IPS-15b (cell line): ENCODE measurements around the gene ARMH1.
"Not testable (repeated sequence)": the region's sequence is repeated elsewhere in the genome, so short reads cannot be mapped to it uniquely, and the experiment has no call there.

Source experiments
- H3K27me3 ChIP-seq: one replicate; pipeline ENCODE4 v1.6.1; 2013; ENCODE audit warnings: low read length; ENCODE audit not compliant: control insufficient read depth, insufficient read depth
- H3K36me3 ChIP-seq: one replicate; pipeline ENCODE4 v1.6.1; 2013; ENCODE audit warnings: low read length; ENCODE audit not compliant: control insufficient read depth, insufficient read depth
- H3K4me1 ChIP-seq: one replicate; pipeline ENCODE4 v1.6.1; 2013; ENCODE audit warnings: mild to moderate bottlenecking, low read length; ENCODE audit not compliant: control insufficient read depth, insufficient read depth
- H3K4me3 ChIP-seq: one replicate; pipeline ENCODE4 v1.5.1; 2013; ENCODE audit warnings: low read depth, low read length
- H3K9ac ChIP-seq: one replicate; pipeline ENCODE4 v1.6.1; 2013; ENCODE audit warnings: low read depth, mild to moderate bottlenecking, low read length
- H3K9me3 ChIP-seq: one replicate; pipeline ENCODE4 v1.6.1; 2013; ENCODE audit warnings: mild to moderate bottlenecking, low read length; ENCODE audit not compliant: control insufficient read depth, insufficient read depth

ARMH1 gene

DNA sequence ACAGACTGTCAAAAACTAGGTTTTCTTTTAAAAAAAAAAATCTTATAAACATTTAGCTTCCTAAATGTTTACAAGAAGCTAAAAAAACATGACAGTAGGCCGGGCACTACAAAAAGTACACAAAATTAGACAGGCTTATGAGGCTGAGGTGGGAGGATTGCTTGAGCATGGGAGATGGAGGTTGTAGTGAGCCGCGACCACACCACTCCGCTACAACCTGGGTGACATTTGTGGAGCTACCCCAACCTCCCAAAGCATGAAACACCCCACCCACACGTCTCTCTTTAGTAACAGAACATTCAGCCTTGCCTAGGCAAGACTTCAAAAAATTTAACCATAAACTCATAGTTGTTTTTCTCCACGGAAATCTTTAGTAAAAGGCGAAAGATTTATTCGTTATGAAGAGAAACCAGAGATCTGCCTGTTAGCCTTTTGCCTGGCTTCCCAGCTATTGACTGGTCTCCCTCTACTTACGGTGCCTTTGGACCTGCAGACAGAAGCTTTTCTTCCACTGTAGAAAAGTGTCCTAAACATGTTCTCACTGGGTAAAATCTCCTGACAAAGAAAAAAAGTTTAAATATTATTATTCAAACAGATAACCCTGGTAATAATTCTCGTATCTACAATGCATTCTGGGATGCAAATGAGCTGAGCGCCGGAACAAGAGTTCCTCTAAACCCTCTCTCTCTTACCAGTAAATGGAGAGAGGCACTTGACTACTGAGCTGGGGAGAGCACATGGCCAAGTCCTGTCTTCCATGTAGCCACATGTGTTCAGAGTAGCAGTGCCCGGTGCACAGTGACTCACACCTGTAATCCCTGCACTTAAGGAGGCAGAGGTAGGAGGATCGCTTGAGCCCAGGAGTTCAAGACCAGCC lies 47.2 kb downstream of the ARMH1 start:
- H3K4me1 ChIP-seq = no peaks in the 10 kb centered on the region
- no peaks in the 10 kb centered on the region for H3K36me3 ChIP-seq
- H3K4me3 ChIP-seq = no peak overlapping the region
- no peaks in the 10 kb centered on the region for H3K9me3 ChIP-seq
- H3K27me3 ChIP-seq = no peaks in the 10 kb centered on the region
- no peak overlapping the region for H3K9ac ChIP-seq

DNA sequence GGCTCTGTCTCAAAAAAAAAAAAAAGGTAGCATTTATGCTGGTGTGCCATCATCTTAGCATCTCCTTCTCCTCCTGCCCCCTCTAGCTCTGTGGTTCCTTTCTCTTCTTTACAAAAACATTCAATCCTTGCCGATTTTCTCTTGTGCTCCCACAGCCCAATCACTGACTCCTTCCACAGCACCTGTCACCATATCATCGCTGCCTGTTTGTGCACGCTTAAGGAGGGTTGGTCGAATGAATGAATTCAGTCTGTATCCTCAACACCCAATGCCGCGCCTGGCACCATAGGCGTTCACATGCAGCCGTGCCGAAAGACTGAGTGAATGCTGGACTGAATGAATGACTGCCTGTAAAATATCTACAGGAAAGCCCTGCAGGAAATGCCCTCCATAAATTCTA lies 48.5 kb downstream of the ARMH1 start:
- H3K27me3 ChIP-seq = no peaks in the 10 kb centered on the region
- H3K36me3 ChIP-seq = no peaks in the 10 kb centered on the region
- no peak overlapping the region for H3K9ac ChIP-seq
- H3K4me1 ChIP-seq = no peaks in the 10 kb centered on the region
- no peak overlapping the region for H3K4me3 ChIP-seq
- no peaks in the 10 kb centered on the region for H3K9me3 ChIP-seq

DNA sequence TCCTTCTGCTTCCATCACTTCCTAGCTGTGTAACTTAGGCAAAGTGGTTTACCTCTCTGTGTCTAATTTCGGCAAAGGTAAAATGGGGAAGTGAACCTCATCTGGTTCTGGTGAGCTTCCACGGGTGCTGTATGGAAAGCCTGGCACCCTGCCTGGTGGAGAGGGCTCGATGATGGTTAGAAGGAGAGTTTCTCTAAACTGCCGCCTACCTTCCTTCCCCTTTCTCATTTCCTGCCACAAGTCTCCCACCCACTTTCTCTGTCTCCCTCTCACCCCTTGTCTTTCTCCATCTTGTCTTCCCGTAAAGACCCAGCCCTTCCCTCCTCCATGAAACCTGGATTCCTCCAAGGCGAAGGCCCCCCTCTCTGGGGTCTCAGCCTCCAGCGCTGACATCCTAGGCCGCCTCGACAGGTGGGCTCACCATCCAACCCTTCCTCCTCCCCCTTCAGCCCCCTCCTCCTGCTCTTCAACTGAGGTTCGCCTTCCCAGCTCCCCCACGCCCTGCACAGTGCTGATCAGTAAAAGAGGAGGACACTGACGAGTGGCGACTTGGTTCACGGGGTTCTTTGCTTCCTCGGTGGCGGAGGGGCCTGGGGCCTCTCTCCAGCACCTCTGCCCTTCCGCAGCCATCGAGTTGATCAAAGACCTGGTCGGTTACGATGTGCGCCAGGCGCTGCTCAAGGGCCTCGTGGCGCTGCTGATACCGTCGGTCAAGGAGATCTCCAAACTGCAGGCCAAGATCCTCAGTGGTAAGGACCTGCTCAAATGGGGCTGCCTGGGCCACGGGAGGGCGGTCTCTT lies 49.2 kb downstream of the ARMH1 start:
- Histone ChIP-seq H3K4me3 (no peak overlapping the region), H3K9me3 (no peaks in the 10 kb centered on the region), H3K27me3 (no peaks in the 10 kb centered on the region), H3K36me3 (no peaks in the 10 kb centered on the region), H3K9ac (no peak overlapping the region), H3K4me1 (no peaks in the 10 kb centered on the region)

DNA sequence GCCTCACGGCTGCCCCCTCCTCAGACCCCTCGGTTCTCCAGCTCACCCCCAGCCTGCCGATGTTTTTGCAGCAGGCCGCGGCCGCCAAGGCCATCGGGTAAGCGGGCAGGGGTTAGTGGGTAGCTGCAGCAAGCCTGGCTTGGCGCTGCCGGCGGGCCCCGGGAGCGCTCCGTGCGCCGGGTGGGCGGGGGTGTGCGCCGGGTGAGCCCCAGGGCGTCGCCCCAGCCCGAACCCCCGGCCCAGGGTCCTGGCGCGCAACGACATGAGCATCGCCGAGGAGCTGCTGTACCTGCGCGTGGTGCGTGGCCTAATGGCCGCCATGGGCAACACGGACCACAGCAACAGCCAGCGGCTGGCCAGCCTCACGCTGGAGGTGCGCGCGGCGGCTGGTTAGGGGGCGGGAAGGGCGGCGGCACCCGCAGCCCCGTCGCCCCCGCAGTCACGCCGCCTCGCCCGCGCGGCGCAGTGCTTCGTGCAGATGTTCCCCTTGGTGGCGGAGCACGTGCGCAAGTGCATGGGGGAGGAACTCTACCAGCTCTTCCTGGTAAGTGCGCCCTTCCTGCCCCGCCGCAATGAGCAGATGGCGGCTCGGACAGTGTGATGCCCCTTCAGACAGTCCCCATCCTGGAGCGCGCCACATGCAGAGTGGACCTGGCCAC lies 49.9 kb downstream of the ARMH1 start:
- Histone ChIP-seq H3K9ac (no peak overlapping the region), H3K36me3 (no peaks in the 10 kb centered on the region), H3K4me3 (no peak overlapping the region), H3K4me1 (no peaks in the 10 kb centered on the region), H3K9me3 (no peaks in the 10 kb centered on the region), H3K27me3 (no peaks in the 10 kb centered on the region)

DNA sequence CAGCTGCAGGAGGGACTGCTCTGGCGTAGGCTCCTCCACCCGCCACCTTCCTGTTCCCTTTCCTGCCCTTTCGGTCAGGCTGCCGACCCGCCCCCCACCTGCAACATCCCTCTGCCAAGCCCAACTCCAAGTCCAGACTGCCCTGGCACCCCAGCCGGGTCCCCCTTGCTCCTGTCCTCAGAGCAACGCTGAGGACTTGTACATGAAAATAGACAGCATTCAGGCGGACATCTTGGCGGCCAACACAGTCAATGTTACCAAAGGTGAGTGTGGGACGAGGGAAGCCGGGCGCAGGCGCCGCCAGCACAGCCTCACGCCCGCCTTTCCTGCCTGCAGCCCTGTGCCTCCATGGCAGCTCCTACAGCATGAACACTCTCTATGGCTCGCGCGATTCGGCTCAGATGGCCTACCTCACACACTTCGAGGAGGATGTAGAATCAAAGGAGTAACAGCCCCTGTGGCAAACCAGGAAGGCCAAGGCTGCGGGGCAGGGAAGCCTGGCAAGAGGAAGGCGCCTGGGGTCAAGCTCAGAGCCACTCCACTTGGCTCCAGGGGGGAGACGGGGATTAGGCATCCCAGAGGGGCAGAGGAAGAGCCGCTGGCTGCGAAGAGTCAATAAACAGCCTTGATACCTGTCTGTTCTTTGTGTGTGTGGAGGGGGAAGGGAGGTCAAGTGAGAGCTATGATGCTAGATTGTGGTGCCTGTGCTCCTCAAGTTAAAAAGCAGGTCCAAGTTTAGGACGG lies 50.6 kb downstream of the ARMH1 start:
- H3K27me3 ChIP-seq = no peaks in the 10 kb centered on the region
- no peak overlapping the region for H3K4me3 ChIP-seq
- no peaks in the 10 kb centered on the region for H3K36me3 ChIP-seq
- no peaks in the 10 kb centered on the region for H3K4me1 ChIP-seq
- no peak overlapping the region for H3K9ac ChIP-seq
- no peaks in the 10 kb centered on the region for H3K9me3 ChIP-seq

DNA sequence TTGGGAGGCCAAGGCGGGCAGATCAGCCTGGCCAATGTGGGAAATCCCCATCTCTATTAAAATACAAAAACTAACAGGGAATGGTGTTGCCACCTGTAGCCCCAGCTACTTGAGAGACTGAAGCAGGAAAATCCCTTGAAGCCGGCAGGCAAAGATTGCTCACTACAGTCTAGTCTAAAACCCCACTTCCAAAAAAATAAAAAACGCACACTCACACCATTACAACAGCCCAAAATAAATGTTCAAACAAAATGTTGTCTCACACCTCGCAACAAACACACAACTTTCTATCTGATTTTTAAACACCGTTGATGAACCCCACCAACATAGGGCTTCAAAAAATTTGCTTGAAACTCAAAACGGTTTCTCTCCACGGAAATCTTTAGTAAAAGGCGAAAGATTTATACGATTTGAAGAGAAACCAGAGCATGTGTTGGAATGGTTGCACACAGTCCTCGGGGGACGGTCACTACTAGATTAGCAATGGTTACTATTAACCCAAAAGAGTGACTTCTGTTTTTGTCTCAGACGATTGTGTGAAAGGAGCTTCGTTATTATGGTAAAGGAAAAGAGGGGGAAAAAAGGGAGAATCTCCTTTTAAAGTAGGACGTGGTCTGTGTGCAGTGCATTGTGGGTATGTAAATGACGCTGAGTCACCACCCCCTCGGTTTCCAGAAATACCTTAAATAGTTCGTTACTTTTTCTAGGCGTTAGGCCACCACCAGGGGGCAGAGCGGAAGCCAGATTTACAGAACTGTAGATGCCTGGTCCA lies 56.4 kb downstream of the ARMH1 start, which contains the start of gene RNU5D-1:
RNU5D-1 (minus strand) TSS at position 430 of the 772 bp plus-strand sequence.
- no peaks in the 10 kb centered on the region for H3K36me3 ChIP-seq
- no peaks in the 10 kb centered on the region for H3K27me3 ChIP-seq
- H3K4me3 ChIP-seq = no peak within 1 kb of the TSS
- H3K9ac ChIP-seq = peak within 1 kb of the TSS; percentile 77
- H3K9me3 ChIP-seq = no peaks in the 10 kb centered on the region
- peaks cover 4% of the 10 kb centered on the region for H3K4me1 ChIP-seq

DNA sequence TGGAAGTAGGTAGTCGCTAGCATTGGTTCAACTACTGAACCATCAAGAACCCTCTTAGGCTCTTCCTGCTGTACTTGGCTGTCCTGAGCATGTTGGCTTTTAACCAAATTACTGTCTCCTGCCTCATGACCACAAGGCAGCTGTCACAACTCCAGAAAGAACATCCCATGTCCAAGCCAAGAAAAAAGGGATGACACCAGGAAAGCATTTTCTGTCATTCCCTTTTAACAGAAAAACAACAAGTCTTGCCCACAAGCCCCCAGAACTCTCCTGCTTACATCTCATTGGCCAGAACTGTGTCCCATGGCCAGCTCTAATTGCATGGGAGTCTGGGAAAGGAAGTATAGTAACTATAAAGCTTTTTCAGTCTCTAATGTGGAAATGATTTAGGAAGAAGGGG lies 58.9 kb downstream of the ARMH1 start:
- no peak overlapping the region for H3K9ac ChIP-seq

DNA sequence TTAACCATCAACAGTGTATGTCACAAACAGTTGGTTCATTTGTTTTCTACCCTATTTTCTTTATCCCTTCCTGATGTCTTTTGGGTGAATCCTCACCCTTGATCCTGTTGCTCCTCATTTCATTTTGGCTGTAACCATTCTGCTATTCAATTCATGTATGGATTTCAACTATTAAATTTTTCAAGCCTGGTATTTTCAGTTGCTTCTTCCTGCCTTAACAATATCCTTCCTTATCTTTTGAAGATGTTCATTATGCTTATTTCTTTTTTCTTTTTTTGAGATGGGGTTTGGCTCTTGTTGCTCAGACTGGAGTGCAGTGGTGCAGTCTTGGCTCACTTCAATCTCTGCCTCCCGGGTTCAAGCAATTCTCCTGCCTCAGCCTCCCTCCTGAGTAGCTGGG lies 59.3 kb downstream of the ARMH1 start:
- Histone ChIP-seq H3K9ac (no peak overlapping the region), H3K27me3 (no peaks in the 10 kb centered on the region), H3K4me3 (no peak overlapping the region), H3K36me3 (no peaks in the 10 kb centered on the region), H3K9me3 (no peaks in the 10 kb centered on the region), H3K4me1 (peaks cover 4% of the 10 kb centered on the region)

More for the DNA sequence above, 58.9 kb downstream of the ARMH1 start:
- no peaks in the 10 kb centered on the region for H3K36me3 ChIP-seq
- no peaks in the 10 kb centered on the region for H3K9me3 ChIP-seq
- H3K4me1 ChIP-seq = peaks cover 4% of the 10 kb centered on the region
- no peaks in the 10 kb centered on the region for H3K27me3 ChIP-seq
- H3K4me3 ChIP-seq = no peak overlapping the region

DNA sequence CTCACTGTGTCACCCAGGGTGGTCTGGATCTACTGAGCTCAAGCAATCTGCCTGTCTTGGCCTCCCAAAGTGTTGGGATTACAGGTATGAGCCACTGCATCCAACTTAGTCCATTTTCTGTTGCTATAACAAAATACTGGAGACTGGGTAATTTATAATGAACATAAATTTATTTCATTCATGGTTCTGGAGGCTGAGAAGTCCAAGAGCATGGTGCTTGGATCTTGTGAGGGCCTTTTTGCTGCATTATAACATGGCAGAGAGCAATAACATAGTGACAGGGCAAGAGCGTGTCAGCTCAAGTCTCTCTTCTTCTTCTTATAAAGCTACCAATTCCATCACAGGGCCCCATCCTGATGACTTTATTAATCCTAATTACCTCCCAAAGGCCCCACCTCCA lies 61.5 kb downstream of the ARMH1 start:
- H3K9me3 ChIP-seq = no peaks in the 10 kb centered on the region
- no peak overlapping the region for H3K9ac ChIP-seq
- no peak overlapping the region for H3K4me3 ChIP-seq
- H3K27me3 ChIP-seq = no peaks in the 10 kb centered on the region
- peaks cover 4% of the 10 kb centered on the region for H3K4me1 ChIP-seq
- H3K36me3 ChIP-seq = no peaks in the 10 kb centered on the region

DNA sequence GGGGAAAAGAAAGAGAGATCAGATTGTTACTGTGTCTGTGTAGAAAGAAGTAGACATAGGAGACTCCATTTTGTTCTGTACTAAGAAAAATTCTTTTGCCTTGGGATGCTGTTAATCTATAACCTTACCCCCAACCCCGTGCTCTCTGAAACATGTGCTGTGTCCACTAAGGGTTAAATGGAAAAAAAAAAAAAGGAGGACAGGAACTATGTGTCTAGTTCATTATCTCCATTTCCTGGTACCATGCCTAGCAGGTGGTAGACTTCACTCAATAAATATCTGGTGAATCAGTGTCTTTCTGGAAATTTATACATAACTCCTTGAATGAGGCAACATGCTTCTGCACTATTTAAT lies 64.4 kb downstream of the ARMH1 start:
- Histone ChIP-seq H3K4me3 (peak overlapping the region; percentile 97), H3K36me3 (peaks cover 11% of the 10 kb centered on the region)
- not testable (repeated sequence) for H3K9ac ChIP-seq, H3K4me1 ChIP-seq, H3K27me3 ChIP-seq, H3K9me3 ChIP-seq
